ENCODE results near the gene ATP1A3.

The ATP1A3 gene

GRCh38 chr19:41974652-41975051 lies 19.4 kb downstream of the ATP1A3 start:
- H3K9me3 Mint-ChIP-seq: no peaks in the 10 kb centered on the region
- no peaks in the 10 kb centered on the region for H3K36me3 Mint-ChIP-seq
- H3K27ac Mint-ChIP-seq: no peak overlapping the region
- no peak for ATAC-seq
- no peaks in the 10 kb centered on the region for H3K4me1 Mint-ChIP-seq
- no peak overlapping the region for H3K4me3 Mint-ChIP-seq
- H3K27me3 Mint-ChIP-seq: no peaks in the 10 kb centered on the region

DNA sequence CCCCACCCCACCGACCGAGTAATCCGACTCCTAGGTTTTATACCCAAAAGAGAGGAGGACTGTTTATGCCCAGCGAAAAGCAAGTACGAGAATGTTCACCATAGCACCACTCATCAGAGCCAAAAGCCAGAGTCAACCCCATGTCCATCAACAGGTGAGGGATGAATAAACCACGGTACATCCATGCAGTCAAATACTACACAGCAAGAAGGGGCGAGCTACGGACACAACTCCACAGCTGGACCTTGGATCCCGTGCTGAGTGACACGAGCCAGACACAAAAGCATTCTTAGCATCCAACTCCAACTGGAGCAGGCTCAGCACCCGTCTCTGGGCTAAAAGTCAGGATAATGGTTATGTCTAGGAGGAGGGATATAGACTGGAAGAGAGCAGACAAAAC lies 22.7 kb downstream of the ATP1A3 start:
- Mint-ChIP-seq H3K4me1 (no peaks in the 10 kb centered on the region), H3K4me3 (no peak overlapping the region), H3K27ac (no peak overlapping the region), H3K36me3 (no peaks in the 10 kb centered on the region), H3K27me3 (peaks cover 6% of the 10 kb centered on the region), H3K9me3 (no peaks in the 10 kb centered on the region)
- no peak for ATAC-seq

DNA sequence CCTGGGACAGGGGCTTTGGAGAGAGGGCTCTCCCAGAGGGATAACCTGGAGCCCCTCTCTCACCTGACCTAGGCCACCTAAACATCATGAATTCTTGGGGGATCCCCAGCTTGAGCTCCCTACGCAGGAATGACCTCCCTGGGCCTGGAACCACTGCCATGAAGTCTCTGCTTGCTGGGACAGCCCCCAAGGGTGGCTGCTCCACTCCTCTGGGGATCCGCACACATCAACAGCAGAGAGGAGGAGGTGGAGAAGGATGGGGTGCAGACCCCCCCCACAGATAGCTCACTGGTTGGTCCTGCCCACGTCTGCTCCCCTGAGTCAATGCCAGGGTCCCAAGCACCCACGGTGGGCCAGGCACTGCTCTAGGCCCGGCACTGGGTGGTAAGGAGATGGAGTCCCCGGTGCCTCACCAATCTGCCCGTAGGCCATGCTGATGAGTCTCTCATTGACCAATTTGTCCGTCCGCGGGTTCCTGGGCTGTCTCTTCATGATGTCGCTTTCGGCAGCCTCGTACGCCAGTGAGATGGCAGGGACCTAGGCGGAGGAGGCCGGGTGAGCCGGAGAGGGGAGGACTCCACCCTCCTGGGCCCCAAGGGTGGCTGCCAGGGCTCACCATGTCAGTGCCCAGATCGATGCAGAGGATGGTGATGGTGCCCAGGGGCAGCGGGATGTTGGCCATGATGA lies 24.1 kb downstream of the ATP1A3 start:
- ATAC-seq: no peak
- Mint-ChIP-seq H3K4me1 (no peaks in the 10 kb centered on the region), H3K9me3 (no peaks in the 10 kb centered on the region), H3K4me3 (no peak overlapping the region), H3K36me3 (no peaks in the 10 kb centered on the region), H3K27ac (no peak overlapping the region), H3K27me3 (peaks cover 9% of the 10 kb centered on the region)

GRCh38 chr19:41968751-41969595 lies 25.1 kb downstream of the ATP1A3 start:
- H3K4me3 Mint-ChIP-seq: no peak overlapping the region

GRCh38 chr19:41967054-41967783 lies 26.8 kb downstream of the ATP1A3 start:
- Mint-ChIP-seq H3K36me3 (no peaks in the 10 kb centered on the region), H3K27ac (no peak overlapping the region), H3K27me3 (peaks cover 9% of the 10 kb centered on the region), H3K4me3 (no peak overlapping the region), H3K9me3 (no peaks in the 10 kb centered on the region), H3K4me1 (no peaks in the 10 kb centered on the region)
- peak; percentile 42 for ATAC-seq

More at GRCh38 chr19:41968751-41969595, 25.1 kb downstream of the ATP1A3 start:
- ATAC-seq: no peak
- Mint-ChIP-seq H3K36me3 (no peaks in the 10 kb centered on the region), H3K27ac (no peak overlapping the region), H3K27me3 (peaks cover 9% of the 10 kb centered on the region), H3K4me1 (no peaks in the 10 kb centered on the region), H3K9me3 (no peaks in the 10 kb centered on the region)

GRCh38 chr19:41965106-41965505 lies 28.9 kb downstream of the ATP1A3 start:
- Mint-ChIP-seq H3K9me3 (no peaks in the 10 kb centered on the region), H3K27ac (no peak overlapping the region), H3K4me3 (no peak overlapping the region), H3K36me3 (no peaks in the 10 kb centered on the region), H3K4me1 (no peaks in the 10 kb centered on the region), H3K27me3 (peaks cover 9% of the 10 kb centered on the region)
- ATAC-seq: no peak

DNA sequence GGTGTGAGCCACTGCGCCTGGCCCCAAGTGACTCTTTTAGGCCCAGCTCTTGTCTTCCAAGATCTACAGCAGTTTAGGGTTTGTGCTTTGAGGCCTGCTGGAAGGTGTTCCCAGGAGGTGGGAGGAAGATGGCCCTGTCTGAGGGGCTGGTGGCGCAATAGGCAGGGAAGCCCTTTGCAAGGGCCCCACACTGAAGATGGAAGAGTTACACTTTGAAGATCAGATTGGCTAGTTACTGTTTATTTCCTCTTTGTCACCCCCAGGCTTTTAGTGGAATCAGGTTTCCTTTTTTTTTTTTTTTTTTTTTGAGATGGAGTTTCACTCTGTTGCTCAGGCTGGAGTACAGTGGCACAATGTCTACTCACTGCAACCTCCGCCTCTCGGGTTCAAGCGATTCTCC lies 33.1 kb downstream of the ATP1A3 start:
- H3K27me3 Mint-ChIP-seq: no peaks in the 10 kb centered on the region
- no peak overlapping the region for H3K27ac Mint-ChIP-seq
- peaks cover 17% of the 10 kb centered on the region for H3K4me1 Mint-ChIP-seq
- peaks cover 5% of the 10 kb centered on the region for H3K36me3 Mint-ChIP-seq
- no peak overlapping the region for H3K4me3 Mint-ChIP-seq
- H3K9me3 Mint-ChIP-seq: no peaks in the 10 kb centered on the region
- ATAC-seq: no peak

DNA sequence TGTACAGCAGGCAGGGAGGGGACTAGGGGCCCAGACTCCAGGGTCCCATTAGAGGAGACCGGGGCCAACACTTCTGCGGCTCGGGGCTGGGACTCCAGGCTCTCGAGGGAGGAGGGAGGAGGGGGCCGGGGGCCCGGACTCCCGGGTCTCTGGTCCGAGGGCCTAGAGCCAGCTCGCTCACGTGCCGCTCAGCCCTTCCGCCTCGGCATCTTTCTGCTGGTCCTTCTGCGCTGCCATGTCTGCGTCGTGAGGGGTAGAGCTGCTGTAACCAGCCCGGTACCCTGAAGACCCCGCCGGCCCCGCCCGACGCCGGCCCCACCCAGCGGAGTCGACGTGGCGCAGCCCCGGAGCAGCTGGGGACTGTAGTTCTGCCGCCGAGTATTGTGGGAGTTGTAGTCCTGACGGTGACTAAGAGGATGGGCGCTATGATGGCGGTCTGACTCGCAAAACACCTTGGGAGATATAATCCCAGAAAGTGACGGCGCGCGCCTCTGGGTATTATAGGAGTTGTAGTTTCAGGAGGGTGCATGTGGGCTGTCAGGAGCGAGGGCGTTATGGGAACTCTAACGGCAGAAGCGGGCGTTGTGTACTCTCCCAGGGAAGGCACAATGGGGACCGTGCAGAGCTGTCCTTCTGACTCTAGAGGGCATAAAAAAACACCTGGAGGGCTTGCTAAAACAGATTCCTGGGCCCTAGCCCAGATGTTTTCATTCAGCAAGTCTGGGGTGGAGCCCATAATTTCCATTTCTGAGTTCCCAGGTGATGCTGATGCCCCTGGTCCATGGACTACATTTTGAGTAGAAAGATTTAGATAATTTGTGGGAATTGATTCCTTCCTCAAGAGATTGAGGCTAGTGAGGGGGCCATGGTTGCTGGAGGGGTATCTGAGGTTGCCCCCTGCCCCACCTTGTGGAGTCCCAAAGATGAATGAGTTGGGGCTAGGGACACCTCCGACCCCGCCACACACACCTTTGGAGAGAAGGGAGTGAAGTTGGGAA lies 34.7 kb downstream of the ATP1A3 start, which contains the start of gene RABAC1:
Gene RABAC1 (minus strand): TSS at position 266 of the 998 bp plus-strand sequence. CDS start 29 bp downstream, at position 237.
- ATAC-seq: peak; percentile 96
- H3K4me1 Mint-ChIP-seq: peaks cover 17% of the 10 kb centered on the region
- H3K36me3 Mint-ChIP-seq: peaks cover 5% of the 10 kb centered on the region
- peak within 1 kb of the TSS; percentile 60 for H3K27ac Mint-ChIP-seq
- no peaks in the 10 kb centered on the region for H3K9me3 Mint-ChIP-seq
- peak within 1 kb of the TSS; percentile 90 for H3K4me3 Mint-ChIP-seq
- no peaks in the 10 kb centered on the region for H3K27me3 Mint-ChIP-seq

DNA sequence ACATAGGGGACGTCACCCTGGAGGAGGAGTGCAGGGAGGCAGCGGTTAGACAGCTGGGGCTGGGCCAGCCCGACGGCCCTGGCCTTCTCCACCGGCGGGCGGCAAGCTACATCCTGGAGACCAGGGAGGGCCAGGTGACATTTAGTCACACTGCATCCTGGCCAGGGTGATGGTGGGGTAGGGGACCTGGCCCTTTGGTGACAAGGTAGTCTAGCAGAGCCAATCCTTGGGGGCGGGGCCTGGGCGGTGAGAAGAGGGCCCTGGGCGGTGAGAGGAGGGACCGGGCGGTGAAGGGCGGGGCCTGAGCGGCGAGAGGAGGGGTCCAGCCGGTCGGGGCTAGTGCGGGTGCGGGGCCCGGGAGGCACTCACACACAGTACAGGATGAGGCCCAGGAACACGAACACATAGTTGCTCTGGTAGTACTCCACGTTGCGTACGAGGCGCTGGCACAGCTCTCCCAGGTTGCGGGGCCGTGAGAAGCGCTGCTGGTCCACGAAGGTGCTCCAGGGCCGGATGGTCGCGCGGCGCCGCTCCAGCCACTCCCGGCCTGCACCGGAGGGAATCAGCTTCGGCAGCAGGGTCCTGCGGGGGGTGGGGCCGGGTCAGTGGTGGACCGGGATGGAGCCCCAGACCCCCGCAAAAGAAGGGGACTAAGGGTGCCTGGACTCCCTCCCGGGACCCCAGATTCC lies 35.5 kb downstream of the ATP1A3 start:
- H3K4me1 Mint-ChIP-seq: peaks cover 17% of the 10 kb centered on the region
- peaks cover 5% of the 10 kb centered on the region for H3K36me3 Mint-ChIP-seq
- ATAC-seq: peak; percentile 84
- H3K27ac Mint-ChIP-seq: peak overlapping the region; percentile 60
- peak overlapping the region; percentile 90 for H3K4me3 Mint-ChIP-seq
- H3K9me3 Mint-ChIP-seq: no peaks in the 10 kb centered on the region
- H3K27me3 Mint-ChIP-seq: no peaks in the 10 kb centered on the region

DNA sequence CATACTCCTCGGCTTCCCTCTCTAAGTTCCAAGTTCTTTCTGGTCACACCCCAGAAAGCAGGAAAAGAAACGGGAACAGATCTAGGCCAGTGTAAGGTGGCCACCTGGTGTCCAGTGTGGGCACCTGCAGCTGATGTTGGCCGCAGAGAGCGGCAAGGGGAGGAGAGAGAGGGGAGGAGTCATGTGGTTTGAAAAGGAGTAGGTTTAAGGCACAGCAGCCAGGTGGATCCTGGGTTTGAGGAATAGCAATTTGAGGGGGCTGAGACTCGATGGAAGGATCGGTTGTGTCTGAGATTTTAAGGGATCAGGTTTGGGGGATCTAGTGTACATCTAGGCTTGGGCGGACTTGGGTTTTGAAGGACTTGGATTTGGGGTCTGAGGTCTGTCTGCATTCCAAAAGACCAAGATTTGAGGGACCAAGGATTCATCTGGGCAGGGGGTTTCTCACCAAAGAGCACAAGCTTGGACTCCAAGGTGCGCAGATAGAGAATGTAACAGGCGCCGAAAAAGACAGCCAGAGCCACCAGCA lies 36.1 kb downstream of the ATP1A3 start:
- Mint-ChIP-seq H3K9me3 (no peaks in the 10 kb centered on the region), H3K4me3 (peak overlapping the region; percentile 90), H3K27me3 (no peaks in the 10 kb centered on the region), H3K4me1 (peaks cover 17% of the 10 kb centered on the region), H3K36me3 (peaks cover 5% of the 10 kb centered on the region), H3K27ac (peak overlapping the region; percentile 60)
- peak; percentile 69 for ATAC-seq

GRCh38 chr19:41957161-41957837 lies 36.7 kb downstream of the ATP1A3 start:
- peak overlapping the region; percentile 60 for H3K27ac Mint-ChIP-seq
- H3K4me1 Mint-ChIP-seq: peaks cover 18% of the 10 kb centered on the region
- H3K36me3 Mint-ChIP-seq: peaks cover 5% of the 10 kb centered on the region
- no peak overlapping the region for H3K4me3 Mint-ChIP-seq
- ATAC-seq: no peak
- H3K9me3 Mint-ChIP-seq: no peaks in the 10 kb centered on the region
- no peaks in the 10 kb centered on the region for H3K27me3 Mint-ChIP-seq

DNA sequence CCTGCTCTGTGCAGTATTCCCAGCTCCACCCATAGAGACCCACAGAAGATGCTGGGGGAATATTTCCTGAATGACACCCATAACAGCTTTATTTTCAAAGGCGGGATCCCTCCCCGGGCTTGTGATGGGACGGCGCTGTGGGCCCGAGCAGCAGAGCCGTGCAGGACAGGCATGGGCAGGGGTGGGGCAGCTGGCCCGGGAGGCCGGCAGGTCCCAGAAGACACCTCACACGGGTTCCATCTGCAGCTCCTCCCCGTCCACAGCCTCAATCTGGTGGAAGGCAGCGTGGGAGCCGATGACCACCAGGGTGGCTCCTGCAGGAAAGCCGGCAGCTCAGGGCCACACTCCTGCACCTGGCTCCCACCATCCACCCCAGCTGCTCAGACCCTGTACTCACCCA lies 37.4 kb downstream of the ATP1A3 start:
- peaks cover 5% of the 10 kb centered on the region for H3K36me3 Mint-ChIP-seq
- peaks cover 25% of the 10 kb centered on the region for H3K4me1 Mint-ChIP-seq
- H3K9me3 Mint-ChIP-seq: no peaks in the 10 kb centered on the region
- no peak for ATAC-seq
- no peak overlapping the region for H3K27ac Mint-ChIP-seq
- H3K27me3 Mint-ChIP-seq: no peaks in the 10 kb centered on the region
- H3K4me3 Mint-ChIP-seq: no peak overlapping the region

GRCh38 chr19:41955521-41955920 lies 38.5 kb downstream of the ATP1A3 start:
- Mint-ChIP-seq H3K4me1 (peaks cover 30% of the 10 kb centered on the region), H3K9me3 (no peaks in the 10 kb centered on the region), H3K27ac (no peak overlapping the region), H3K27me3 (no peaks in the 10 kb centered on the region), H3K36me3 (peaks cover 5% of the 10 kb centered on the region), H3K4me3 (no peak overlapping the region)
- ATAC-seq: no peak

Data from stimulated activated memory B cell treated with anti-CD40 and anti-IgM and Interleukin-4, amounts not matched to agents 10 μg/mL and 1 μg/mL and 100 μg/mL, for 72 hours (primary cell).